ENCODE data around the gene ZRSR2.

Gene ZRSR2

GRCh38 chrX:15853586-15854079 is 63.3 kb downstream of the ZRSR2 start:
- no peak for DNase-seq (ENCODE audit: low spot score)

GRCh38 chrX:15854080-15854655 is 63.9 kb downstream of the ZRSR2 start:
- peak; percentile 87 for DNase-seq (ENCODE audit: low spot score)

GRCh38 chrX:15854712-15855567 is 64.7 kb downstream of the ZRSR2 start, which contains the start of gene AP1S2:
Gene AP1S2 (minus strand): TSS chrX:15854813. CDS start chrX:15852524, 2,289 bp downstream.
- DNase-seq (ENCODE audit: low spot score): peak; percentile 98

- no peak for DNase-seq (ENCODE audit: low spot score)
Observed at GRCh38 chrX:15855568-15856221, 65.4 kb downstream of the ZRSR2 start.

- no peak for DNase-seq (ENCODE audit: low spot score)
Observed at GRCh38 chrX:15856222-15856587, 65.9 kb downstream of the ZRSR2 start.

GRCh38 chrX:15856636-15857035 is 66.4 kb downstream of the ZRSR2 start:
- no peak for DNase-seq (ENCODE audit: low spot score)

GRCh38 chrX:15858051-15858450 is 67.8 kb downstream of the ZRSR2 start:
- DNase-seq (ENCODE audit: low spot score): no peak

GRCh38 chrX:15860921-15861320 is 70.6 kb downstream of the ZRSR2 start:
- no peak for DNase-seq (ENCODE audit: low spot score)

GRCh38 chrX:15864023-15864422 is 73.7 kb downstream of the ZRSR2 start:
- DNase-seq (ENCODE audit: low spot score): no peak

- DNase-seq (ENCODE audit: low spot score): no peak
Observed at GRCh38 chrX:15864629-15865028, 74.3 kb downstream of the ZRSR2 start.

GRCh38 chrX:15866147-15866546 is 75.9 kb downstream of the ZRSR2 start:
- DNase-seq (ENCODE audit: low spot score): no peak

GRCh38 chrX:15869695-15870094 is 79.4 kb downstream of the ZRSR2 start:
- DNase-seq (ENCODE audit: low spot score): no peak

GRCh38 chrX:15870310-15870709 is 80.0 kb downstream of the ZRSR2 start:
- no peak for DNase-seq (ENCODE audit: low spot score)

Measured in ecto neural progenitor cell (in vitro differentiated cells).